ENCODE data around the gene PPP2R2C. TPM values are rescaled to one million over a fixed set of nuclear protein-coding genes. Genes with fewer than 3 reads are reported as not detected.

PPP2R2C gene
- total RNA-seq, 1 experiment from 2014 or later = under 0.01 TPM

DNA sequence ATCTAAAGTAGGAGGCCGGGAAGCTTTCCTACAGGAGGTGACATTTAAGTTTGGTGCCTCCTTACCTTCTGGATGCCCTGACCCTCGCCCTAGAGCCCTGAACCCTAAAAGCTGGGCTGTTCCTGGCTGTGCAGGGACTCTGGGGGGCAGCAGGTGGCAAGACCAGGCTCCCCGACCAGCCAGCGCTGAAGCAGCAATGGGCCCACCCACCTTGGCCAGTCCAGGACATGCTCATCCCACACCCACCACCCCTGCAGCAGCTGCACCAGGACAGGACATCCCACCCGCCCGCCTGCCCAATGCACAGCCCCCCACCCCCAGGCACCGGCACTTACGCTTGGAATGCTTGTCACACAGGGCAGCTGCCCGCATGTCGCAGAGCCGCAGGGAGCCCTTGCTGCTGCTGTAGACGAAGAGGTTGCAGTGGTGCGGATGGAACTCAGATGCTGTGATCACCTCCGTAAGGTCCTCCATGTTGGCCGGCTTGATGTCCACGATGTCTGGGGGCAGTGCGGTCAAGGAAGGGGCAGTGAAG, 124.8 kb downstream of the PPP2R2C start:
- DNase-seq (ENCODE audit: low read depth) = no peak

- no peak for DNase-seq (ENCODE audit: low read depth)
Measured at GRCh38 chr4:6346373-6347110, 125.9 kb downstream of the PPP2R2C start.

- DNase-seq (ENCODE audit: low read depth) = no peak
Measured at GRCh38 chr4:6345866-6346265, 126.5 kb downstream of the PPP2R2C start.

- no peak for DNase-seq (ENCODE audit: low read depth)
Measured at GRCh38 chr4:6345096-6345830, 127.2 kb downstream of the PPP2R2C start.

GRCh38 chr4:6343939-6344408, 128.4 kb downstream of the PPP2R2C start:
- peak; percentile 64 for DNase-seq (ENCODE audit: low read depth)

GRCh38 chr4:6342530-6343293, 129.7 kb downstream of the PPP2R2C start:
- DNase-seq (ENCODE audit: low read depth) = peak; percentile 38

GRCh38 chr4:6341696-6342095, 130.7 kb downstream of the PPP2R2C start:
- DNase-seq (ENCODE audit: low read depth) = no peak

GRCh38 chr4:6340446-6341015, 131.9 kb downstream of the PPP2R2C start:
- no peak for DNase-seq (ENCODE audit: low read depth)

DNA sequence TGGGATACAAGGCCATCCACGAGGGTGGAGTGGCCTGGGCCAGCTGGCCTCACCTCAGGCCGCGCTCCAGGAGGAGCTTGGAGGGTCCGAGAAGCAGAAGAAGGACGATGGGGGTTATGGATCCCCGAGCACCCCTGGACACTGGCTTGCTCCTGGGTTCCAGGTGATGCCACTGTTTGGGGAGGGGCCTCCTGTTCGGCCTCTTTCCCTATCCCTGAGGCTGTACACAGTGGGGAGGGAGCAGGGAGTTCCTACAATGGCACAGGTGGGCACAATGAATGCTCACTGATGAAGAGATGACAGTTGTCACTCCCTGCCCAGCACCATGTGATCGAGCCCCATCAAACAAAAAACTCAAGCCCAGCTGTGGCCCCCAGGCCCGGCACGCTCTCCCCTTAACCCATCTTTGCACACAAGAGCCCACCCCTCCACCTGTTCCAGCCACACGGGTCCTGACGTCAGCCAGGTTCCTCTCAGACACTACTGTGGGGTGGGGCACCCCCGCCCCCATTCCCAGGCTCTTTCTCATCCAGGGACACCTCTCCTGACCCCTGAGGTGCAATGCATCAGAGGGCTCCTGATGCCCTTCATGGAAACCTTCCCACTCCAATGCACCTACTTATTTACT, 132.5 kb downstream of the PPP2R2C start:
- no peak for DNase-seq (ENCODE audit: low read depth)

GRCh38 chr4:6338951-6339817, 133.2 kb downstream of the PPP2R2C start:
- DNase-seq (ENCODE audit: low read depth) = no peak

GRCh38 chr4:6338175-6338950, 134.1 kb downstream of the PPP2R2C start:
- no peak for DNase-seq (ENCODE audit: low read depth)

- DNase-seq (ENCODE audit: low read depth) = no peak
Measured at GRCh38 chr4:6337331-6337935, 135.0 kb downstream of the PPP2R2C start.

DNA sequence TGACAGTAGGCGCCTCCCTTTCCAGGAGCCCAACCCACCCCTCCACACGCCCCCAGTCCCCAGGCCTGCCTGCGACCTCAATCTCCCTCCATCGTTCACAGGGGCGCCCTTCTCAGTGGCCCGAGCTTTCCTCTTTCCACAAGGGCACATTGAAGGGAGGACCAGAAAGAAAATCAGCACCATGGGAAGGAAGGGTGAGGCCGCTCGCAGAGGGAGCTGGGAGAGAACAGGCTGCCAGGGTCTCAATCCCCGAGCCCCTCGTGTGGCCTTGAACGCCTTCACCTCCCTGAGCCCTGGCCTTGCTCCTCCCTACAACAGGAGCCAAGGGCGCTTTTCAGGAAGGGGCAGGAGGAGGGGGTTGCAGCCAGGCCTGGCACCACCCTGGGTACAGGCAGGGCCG, 136.2 kb downstream of the PPP2R2C start:
- DNase-seq (ENCODE audit: low read depth) = no peak

DNA sequence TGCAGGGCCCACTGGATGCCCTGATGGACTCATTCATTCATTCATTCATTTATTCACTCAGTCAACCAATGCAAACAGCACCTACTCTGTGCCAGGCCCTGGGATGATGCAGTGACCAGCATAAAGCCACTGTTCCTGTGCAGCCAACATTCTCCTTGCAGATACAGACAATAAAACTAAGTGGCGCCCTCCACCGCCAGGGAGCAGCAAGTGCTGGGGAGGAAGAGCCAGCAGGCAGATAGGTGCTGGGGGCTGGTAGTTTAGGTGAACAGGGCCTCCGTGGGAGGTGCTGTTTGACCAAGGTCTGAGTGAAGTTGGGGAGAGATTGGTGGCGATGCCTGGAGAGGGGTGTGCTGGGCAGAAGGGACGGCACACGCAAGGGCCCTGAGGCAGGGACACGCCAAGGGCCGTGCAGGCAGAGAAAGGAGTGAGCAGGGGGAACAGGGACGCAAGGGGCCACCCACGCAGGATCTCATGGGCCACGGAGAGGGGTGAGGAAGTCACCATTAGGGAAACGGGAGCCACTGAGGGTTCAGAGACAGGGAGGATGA, 137.3 kb downstream of the PPP2R2C start:
- DNase-seq (ENCODE audit: low read depth) = no peak

DNA sequence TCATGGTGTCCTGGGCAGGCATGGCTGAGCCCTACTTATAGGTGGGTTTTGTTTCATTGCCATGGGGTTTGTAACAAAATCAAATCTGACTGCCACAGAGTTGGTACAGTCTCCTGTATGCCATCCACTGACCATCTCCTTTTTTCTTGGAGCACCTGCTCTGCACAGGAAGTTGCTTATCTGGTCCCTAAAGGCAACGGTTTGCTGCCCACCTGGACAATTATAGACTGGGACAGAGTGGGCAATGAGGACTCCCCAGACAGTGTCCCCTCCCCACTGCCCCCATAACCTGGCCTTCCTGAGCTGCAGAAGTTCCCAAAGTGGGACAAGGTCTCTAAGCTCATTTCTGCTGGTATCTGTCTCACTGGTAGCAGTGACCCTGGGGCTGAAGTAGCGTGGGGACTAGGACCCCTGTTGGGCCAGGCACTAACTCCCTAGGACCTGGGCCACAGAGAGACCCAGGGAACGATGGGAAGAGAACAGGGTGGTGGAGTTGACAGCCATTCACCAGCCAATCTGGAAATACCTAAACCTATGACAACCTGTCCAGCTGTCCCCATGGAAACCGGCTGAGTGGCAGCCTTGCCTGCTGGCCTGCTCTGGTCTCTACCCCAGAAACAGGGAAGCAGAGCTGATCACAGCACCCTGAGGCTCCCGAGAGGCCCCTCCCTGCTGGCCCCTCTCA, 138.1 kb downstream of the PPP2R2C start:
- DNase-seq (ENCODE audit: low read depth) = no peak

- DNase-seq (ENCODE audit: low read depth) = peak; percentile 19
Measured at GRCh38 chr4:6333301-6334202, 138.9 kb downstream of the PPP2R2C start.

GRCh38 chr4:6332669-6333050, 139.8 kb downstream of the PPP2R2C start:
- DNase-seq (ENCODE audit: low read depth) = no peak
